ENCODE results near the gene CLEC20A. TPM values are rescaled to one million over a fixed set of nuclear protein-coding genes. Genes with fewer than 3 reads are reported as not detected.

CLEC20A gene
- polyA plus RNA-seq, 3 donors: not detected

GRCh38 chr1:178442925-178443324, 53.8 kb downstream of the CLEC20A start:
- TF ChIP-seq, protein P1, sequence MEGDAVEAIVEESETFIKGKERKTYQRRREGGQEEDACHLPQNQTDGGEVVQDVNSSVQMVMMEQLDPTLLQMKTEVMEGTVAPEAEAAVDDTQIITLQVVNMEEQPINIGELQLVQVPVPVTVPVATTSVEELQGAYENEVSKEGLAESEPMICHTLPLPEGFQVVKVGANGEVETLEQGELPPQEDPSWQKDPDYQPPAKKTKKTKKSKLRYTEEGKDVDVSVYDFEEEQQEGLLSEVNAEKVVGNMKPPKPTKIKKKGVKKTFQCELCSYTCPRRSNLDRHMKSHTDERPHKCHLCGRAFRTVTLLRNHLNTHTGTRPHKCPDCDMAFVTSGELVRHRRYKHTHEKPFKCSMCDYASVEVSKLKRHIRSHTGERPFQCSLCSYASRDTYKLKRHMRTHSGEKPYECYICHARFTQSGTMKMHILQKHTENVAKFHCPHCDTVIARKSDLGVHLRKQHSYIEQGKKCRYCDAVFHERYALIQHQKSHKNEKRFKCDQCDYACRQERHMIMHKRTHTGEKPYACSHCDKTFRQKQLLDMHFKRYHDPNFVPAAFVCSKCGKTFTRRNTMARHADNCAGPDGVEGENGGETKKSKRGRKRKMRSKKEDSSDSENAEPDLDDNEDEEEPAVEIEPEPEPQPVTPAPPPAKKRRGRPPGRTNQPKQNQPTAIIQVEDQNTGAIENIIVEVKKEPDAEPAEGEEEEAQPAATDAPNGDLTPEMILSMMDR (IDR thresholded peaks at IDR 0.05): no peak
- no peaks in the 10 kb centered on the region for H3K27me3 Mint-ChIP-seq (ENCODE audit: low read depth in 3 of 3)
- no peaks in the 10 kb centered on the region for H3K4me1 Mint-ChIP-seq
- no peaks in the 10 kb centered on the region for H3K9me3 ChIP-seq (replicated peaks in 1 of 2; ENCODE audit: control insufficient read depth in 1 of 2, insufficient read depth in 1 of 2, low read length in 2 of 2)
- no peaks in the 10 kb centered on the region for H3K4me1 ChIP-seq (ENCODE audit: control insufficient read depth in 1 of 2, insufficient read depth in 2 of 2, low read length in 2 of 2)
- H3K79me2 ChIP-seq (ENCODE audit: insufficient read depth, low read length): no peaks in the 10 kb centered on the region
- H4K20me1 ChIP-seq (ENCODE audit: insufficient read depth, low read length): no peaks in the 10 kb centered on the region
- no peak for DNase-seq
- intact Hi-C loops (cut with micrococcal nuclease): no loop called here
- WGBS (ENCODE audit: insufficient coverage): no CpG with 5 or more reads among the region's 3 CpGs
- H3K4me2 ChIP-seq (replicated peaks; ENCODE audit: extremely low read depth, low read length, poor library complexity, severe bottlenecking): no peak overlapping the region
- H2AFZ ChIP-seq (ENCODE audit: insufficient read depth, low read depth, low read length, poor library complexity, severe bottlenecking): no peak overlapping the region
- no peak overlapping the region for H3K9ac ChIP-seq (ENCODE audit: insufficient read depth, low read length, poor library complexity, severe bottlenecking)
- no peak overlapping the region for H3K4me3 ChIP-seq (replicated peaks in 1 of 3; ENCODE audit: low read depth in 2 of 3, low read length in 3 of 3)
- peaks cover 0 to 4% (median 0%) of the 10 kb centered on the region in 7 donors for H3K9me3 Mint-ChIP-seq
- H3K36me3 ChIP-seq (replicated peaks in 1 of 2; ENCODE audit: control insufficient read depth in 1 of 2, insufficient read depth in 2 of 2, low read length in 2 of 2): no peaks in the 10 kb centered on the region
- peaks cover 3 to 9% of the 10 kb centered on the region in 2 donors for H3K36me3 Mint-ChIP-seq
- no peak overlapping the region for H3K4me3 Mint-ChIP-seq
- H3K27ac Mint-ChIP-seq: no peak overlapping the region
- H3K27me3 ChIP-seq (ENCODE audit: control insufficient read depth in 2 of 2, insufficient read depth in 2 of 2, low read length in 2 of 2): no peaks in the 10 kb centered on the region
- no peak overlapping the region for H3K27ac ChIP-seq (ENCODE audit: low read depth in 1 of 2, low read length in 2 of 2)

DNA sequence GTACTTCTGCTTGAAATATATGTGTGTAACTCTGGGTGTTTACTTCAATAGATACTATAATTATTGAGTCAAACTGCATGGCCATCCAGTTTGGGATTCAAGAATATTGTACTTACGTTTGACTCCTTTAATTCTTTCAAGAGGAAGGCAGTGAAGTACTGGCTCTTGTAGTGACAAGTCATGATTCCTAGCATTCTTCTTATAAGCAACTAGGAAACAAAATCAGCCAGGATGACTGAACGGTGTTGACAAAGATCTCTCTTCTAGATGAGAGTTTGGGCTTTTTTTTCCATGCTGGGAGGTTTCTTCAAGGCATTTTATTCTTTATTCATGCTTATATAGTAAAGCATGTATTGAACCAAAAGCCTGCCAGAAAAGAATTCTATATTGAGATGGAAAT, 58.3 kb downstream of the CLEC20A start:
- no peak overlapping the region for H3K27ac ChIP-seq (ENCODE audit: low read depth in 1 of 2, low read length in 2 of 2)
- H3K4me1 Mint-ChIP-seq: no peaks in the 10 kb centered on the region
- intact Hi-C loops (cut with micrococcal nuclease): no loop called here

More for the DNA sequence above, 58.3 kb downstream of the CLEC20A start:
- Mint-ChIP-seq H3K27ac (no peak overlapping the region), H3K9me3 (peaks cover 0 to 4% (median 0%) of the 10 kb centered on the region in 7 donors), H3K36me3 (peaks cover 3 to 9% of the 10 kb centered on the region in 2 donors), H3K27me3 (ENCODE audit: low read depth in 3 of 3) (no peaks in the 10 kb centered on the region), H3K4me3 (no peak overlapping the region)
- Histone ChIP-seq H3K79me2 (ENCODE audit: insufficient read depth, low read length) (no peaks in the 10 kb centered on the region), H2AFZ (ENCODE audit: insufficient read depth, low read depth, low read length, poor library complexity, severe bottlenecking) (no peak overlapping the region), H3K4me2 (replicated peaks; ENCODE audit: extremely low read depth, low read length, poor library complexity, severe bottlenecking) (no peak overlapping the region), H3K9me3 (replicated peaks in 1 of 2; ENCODE audit: control insufficient read depth in 1 of 2, insufficient read depth in 1 of 2, low read length in 2 of 2) (no peaks in the 10 kb centered on the region), H4K20me1 (ENCODE audit: insufficient read depth, low read length) (no peaks in the 10 kb centered on the region), H3K27me3 (ENCODE audit: control insufficient read depth in 2 of 2, insufficient read depth in 2 of 2, low read length in 2 of 2) (no peaks in the 10 kb centered on the region), H3K4me3 (replicated peaks in 1 of 3; ENCODE audit: low read depth in 2 of 3, low read length in 3 of 3) (no peak overlapping the region), H3K36me3 (replicated peaks in 1 of 2; ENCODE audit: control insufficient read depth in 1 of 2, insufficient read depth in 2 of 2, low read length in 2 of 2) (no peaks in the 10 kb centered on the region), H3K9ac (ENCODE audit: insufficient read depth, low read length, poor library complexity, severe bottlenecking) (no peak overlapping the region), H3K4me1 (ENCODE audit: control insufficient read depth in 1 of 2, insufficient read depth in 2 of 2, low read length in 2 of 2) (no peaks in the 10 kb centered on the region)
- no peak for DNase-seq
- no CpG with 5 or more reads among the region's 2 CpGs for WGBS (ENCODE audit: insufficient coverage)
- TF ChIP-seq, protein P1 (IDR thresholded peaks at IDR 0.05): no peak

Measured in CD14-positive monocyte (primary cell).